KMS-11 (cell line): ENCODE measurements around the gene UCHL5.
A peak's percentile ranks its signal among the peaks of the same experiment; 100 is the strongest.

Experiments used
- H2AFZ ChIP-seq: fragments of 200-600 bp; sonication (generic); 2 replicates; pipeline ENCODE4 v1.6.1; 2016; ENCODE audit warnings: antibody characterized with exemption, mixed run types, low read depth
- H3K27ac ChIP-seq: fragments of 200-600 bp; sonication (generic); 2 replicates; pipeline ENCODE4 v1.6.1; 2016; ENCODE audit warnings: mild to moderate bottlenecking, mixed run types
- H3K27me3 ChIP-seq: fragments of 200-600 bp; sonication (generic); 2 replicates; pipeline ENCODE4 v1.6.1; 2017; ENCODE audit warnings: mild to moderate bottlenecking, low read depth, mixed run types, moderate library complexity; ENCODE audit not compliant: insufficient read depth
- H3K36me3 ChIP-seq: fragments of 200-600 bp; sonication (generic); 2 replicates; pipeline ENCODE4 v1.6.1; 2017; ENCODE audit warnings: mild to moderate bottlenecking, mixed run types; ENCODE audit not compliant: insufficient read depth
- H3K4me1 ChIP-seq: fragments of 200-600 bp; sonication (generic); 2 replicates; pipeline ENCODE4 v1.6.1; 2016; ENCODE audit warnings: mild to moderate bottlenecking, low read depth, mixed run types; ENCODE audit not compliant: poor library complexity, severe bottlenecking
- H3K4me2 ChIP-seq: fragments of 200-600 bp; sonication (generic); 2 replicates; pipeline ENCODE4 v1.7.0; 2016; ENCODE audit warnings: mild to moderate bottlenecking, mixed run types
- H3K4me3 ChIP-seq: fragments of 200-600 bp; sonication (generic); IDR thresholded peaks from 2 replicates; pipeline ENCODE4 v1.6.1; 2017; ENCODE audit warnings: low read depth, low read length, mixed read lengths; ENCODE audit not compliant: insufficient read depth
- H3K79me2 ChIP-seq: fragments of 200-600 bp; sonication (generic); 2 replicates; pipeline ENCODE4 v1.6.1; 2016; ENCODE audit warnings: low read depth, mixed run types; ENCODE audit not compliant: insufficient read depth
- H3K9ac ChIP-seq: fragments of 200-600 bp; sonication (generic); 2 replicates; pipeline ENCODE4 v1.6.1; 2016; ENCODE audit warnings: mild to moderate bottlenecking, mixed run types
- H4K20me1 ChIP-seq: fragments of 200-600 bp; sonication (generic); 2 replicates; pipeline ENCODE4 v1.6.1; 2016; ENCODE audit warnings: mild to moderate bottlenecking, mixed run types; ENCODE audit not compliant: insufficient read depth
- CTCF ChIP-seq: fragments of 200-600 bp; sonication (generic); conservative IDR thresholded peaks from 2 replicates; pipeline ENCODE4 v1.6.1; 2017; ENCODE audit warnings: low read depth, mild to moderate bottlenecking, antibody characterized with exemption, low read length, moderate library complexity, mixed read lengths

UCHL5 gene

GRCh38 chr1:193083365-193084088, 24.4 kb upstream of the UCHL5 start:
- no peak for TF ChIP-seq CTCF
- H4K20me1 ChIP-seq = no peaks in the 10 kb centered on the region
- no peaks in the 10 kb centered on the region for H3K79me2 ChIP-seq
- peaks cover 42% of the 10 kb centered on the region for H3K4me1 ChIP-seq
- no peak overlapping the region; the same call in 1 of the 2 replicates for H3K9ac ChIP-seq
- H3K4me3 ChIP-seq = peak overlapping the region; percentile 70
- peaks cover 6% of the 10 kb centered on the region; the same call in 1 of the 2 replicates for H3K36me3 ChIP-seq
- H2AFZ ChIP-seq = no peak overlapping the region
- no peaks in the 10 kb centered on the region for H3K27me3 ChIP-seq
- H3K4me2 ChIP-seq = peak overlapping the region; percentile 72
- peak overlapping the region; percentile 57 for H3K27ac ChIP-seq

- peaks cover 30% of the 10 kb centered on the region for H3K4me1 ChIP-seq
- H3K36me3 ChIP-seq = peaks cover 6% of the 10 kb centered on the region; the same call in 1 of the 2 replicates
- peaks cover 11% of the 10 kb centered on the region; the same call in 1 of the 2 replicates for H3K79me2 ChIP-seq
- H3K4me3 ChIP-seq = no peak overlapping the region
- H3K27me3 ChIP-seq = no peaks in the 10 kb centered on the region
- no peak overlapping the region for H2AFZ ChIP-seq
- H3K9ac ChIP-seq = no peak overlapping the region
- H3K27ac ChIP-seq = no peak overlapping the region
- no peaks in the 10 kb centered on the region for H4K20me1 ChIP-seq
- H3K4me2 ChIP-seq = no peak overlapping the region
- TF ChIP-seq CTCF = no peak
Measured at GRCh38 chr1:193079187-193079586, 20.0 kb upstream of the UCHL5 start.

- no peak overlapping the region for H3K27ac ChIP-seq
- no peak for TF ChIP-seq CTCF
- H3K9ac ChIP-seq = no peak overlapping the region
- peaks cover 6% of the 10 kb centered on the region; the same call in 1 of the 2 replicates for H3K36me3 ChIP-seq
- H3K27me3 ChIP-seq = no peaks in the 10 kb centered on the region
- peaks cover 18% of the 10 kb centered on the region for H3K4me1 ChIP-seq
- no peaks in the 10 kb centered on the region for H4K20me1 ChIP-seq
- H3K4me2 ChIP-seq = no peak overlapping the region
- no peak overlapping the region for H2AFZ ChIP-seq
- H3K79me2 ChIP-seq = peaks cover 12% of the 10 kb centered on the region; the same call in 1 of the 2 replicates
- no peak overlapping the region for H3K4me3 ChIP-seq
Measured at GRCh38 chr1:193077991-193078390, 18.8 kb upstream of the UCHL5 start.

GRCh38 chr1:193070942-193071341, 11.8 kb upstream of the UCHL5 start:
- H4K20me1 ChIP-seq = no peaks in the 10 kb centered on the region
- H3K9ac ChIP-seq = peak overlapping the region; percentile 1; the same call in 1 of the 2 replicates
- H3K36me3 ChIP-seq = no peaks in the 10 kb centered on the region
- peaks cover 67% of the 10 kb centered on the region for H3K79me2 ChIP-seq
- H3K4me3 ChIP-seq = no peak overlapping the region
- no peak for TF ChIP-seq CTCF
- peak overlapping the region; percentile 90 for H3K4me2 ChIP-seq
- H3K27ac ChIP-seq = peak overlapping the region; percentile 63
- no peaks in the 10 kb centered on the region for H3K27me3 ChIP-seq
- peak overlapping the region; percentile 14; the same call in 1 of the 2 replicates for H2AFZ ChIP-seq
- H3K4me1 ChIP-seq = peaks cover 51% of the 10 kb centered on the region
